Testis (tissue), 3 donors: ENCODE data around the gene SRPRA. TPM values are rescaled to one million over a fixed set of nuclear protein-coding genes. Genes with fewer than 3 reads are reported as not detected.

Source experiments
- DNase-seq: peaks from one replicate; pipeline ENCODE4 v3.0.0-alpha.2; 2019
- H3K27ac ChIP-seq, 2 donors: fragments of 200-600 bp; sonication (generic); one replicate each; pipeline ENCODE4 v1.5.1; 2019
- H3K27me3 ChIP-seq: fragments of 200-600 bp; sonication (generic); one replicate; pipeline ENCODE4 v1.5.1; 2019
- H3K36me3 ChIP-seq: fragments of 200-600 bp; sonication (generic); one replicate; pipeline ENCODE4 v1.5.1; 2017; ENCODE audit warnings: low read depth; ENCODE audit errors: missing control alignments
- H3K4me1 ChIP-seq: fragments of 200-600 bp; sonication (generic); one replicate; pipeline ENCODE4 v1.5.1; 2019
- H3K4me3 ChIP-seq, 2 donors: fragments of 200-600 bp; sonication (generic); one replicate each; pipeline ENCODE4 v1.5.1; 2017 to 2019
- H3K9me3 ChIP-seq: fragments of 200-600 bp; sonication (generic); one replicate; pipeline ENCODE4 v1.5.1; 2017
- CTCF ChIP-seq, 3 experiments: fragments of 450-650 bp in 2 of 3; fragments of 200-600 bp in 1 of 3; sonication (generic) in 1 of 3; IDR thresholded peaks; one replicate each; pipeline ENCODE4 v1.5.1; 2016 to 2019; ENCODE audit warnings: antibody characterized with exemption in 3 of 3, mild to moderate bottlenecking in 2 of 3, moderate library complexity in 1 of 3
- POLR2A ChIP-seq: fragments of 450-650 bp; IDR thresholded peaks from one replicate; pipeline ENCODE4 v1.6.1; 2017; ENCODE audit warnings: antibody characterized with exemption, mild to moderate bottlenecking, moderate library complexity
- WGBS, 2 donors: methylation state at CpG; one replicate each; pipeline ENCODE4 v1.1.5; 2018; 5-methylcytosine and 5-hydroxymethylcytosine counted together
- intact Hi-C: fragments of 100-400 bp; cut with DNase I; formaldehyde crosslinking; loops from one replicate; pipeline ENCODE4 v1.15.1; 2023; ENCODE audit warnings: low total_unique reads
- polyA plus RNA-seq: library from polyadenylated mRNA; stranded (reverse); fragments of 350-450 nt; fragmentation: Illumina TruSeq; extraction: RNeasy Lipid Tissue Mini Kit (QIAGEN cat#74804); gene quantifications from one replicate; pipeline ENCODE4 v1.2.3, GENCODE V29; 2014; ENCODE audit warnings: low read depth, low replicate concordance; ENCODE audit not compliant: insufficient read depth
- total RNA-seq, 2 donors: library from RNA; depleted of rRNA; stranded (reverse); fragments of >200 nt; gene quantifications; one replicate each; pipeline ENCODE4 v1.2.3, GENCODE V29; 2016

Gene SRPRA
- total and polyA plus RNA-seq, 3 donors from 2014 or later = 88.4 to 122 (median 105) TPM

DNA sequence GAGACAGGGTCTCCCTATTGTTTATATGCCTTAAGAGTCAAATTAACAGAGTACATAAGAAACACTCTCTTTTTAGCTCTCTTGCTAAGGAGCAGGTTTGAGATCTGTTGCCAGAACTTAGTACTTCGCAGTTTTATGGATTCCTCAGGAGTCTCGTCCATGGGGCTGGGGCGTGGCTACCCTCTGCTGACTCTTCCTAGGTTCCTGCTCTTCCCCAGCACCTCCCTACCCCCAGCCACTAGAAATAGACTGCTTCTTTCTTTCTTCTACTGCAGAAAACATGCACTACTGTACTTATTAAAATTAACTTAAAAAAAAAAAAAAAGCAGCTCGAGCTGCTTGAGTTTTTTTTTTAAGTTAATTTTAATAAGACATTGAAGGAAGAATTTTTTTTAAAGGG is 49.1 kb downstream of the SRPRA start:
- Histone ChIP-seq H3K27ac (no peak overlapping the region), H3K4me3 (no peak overlapping the region), H3K9me3 (no peaks in the 10 kb centered on the region), H3K36me3 (no peaks in the 10 kb centered on the region), H3K4me1 (peaks cover 21% of the 10 kb centered on the region), H3K27me3 (no peaks in the 10 kb centered on the region)
- no peak for DNase-seq
- intact Hi-C loops = no loop called here
- 60 to 61% methylated on average over 4 of the region's 4 CpGs for WGBS, 2 donors
- TF ChIP-seq POLR2A = no peak
- no peak for TF ChIP-seq CTCF (IDR thresholded peaks at IDR 0.05)

- peaks cover 30% of the 10 kb centered on the region for H3K4me1 ChIP-seq
- TF ChIP-seq POLR2A = no peak
- TF ChIP-seq CTCF (IDR thresholded peaks at IDR 0.05) = no peak
- DNase-seq = no peak
- no peaks in the 10 kb centered on the region for H3K9me3 ChIP-seq
- no peaks in the 10 kb centered on the region for H3K36me3 ChIP-seq
- intact Hi-C loops = no loop called here
- WGBS, 2 donors = 64 to 78% methylated on average over 1 of the region's 1 CpG
- no peaks in the 10 kb centered on the region for H3K27me3 ChIP-seq
- H3K27ac ChIP-seq = no peak overlapping the region
- no peak overlapping the region for H3K4me3 ChIP-seq
Observed at GRCh38 chr11:126217491-126217890, 51.2 kb downstream of the SRPRA start.

DNA sequence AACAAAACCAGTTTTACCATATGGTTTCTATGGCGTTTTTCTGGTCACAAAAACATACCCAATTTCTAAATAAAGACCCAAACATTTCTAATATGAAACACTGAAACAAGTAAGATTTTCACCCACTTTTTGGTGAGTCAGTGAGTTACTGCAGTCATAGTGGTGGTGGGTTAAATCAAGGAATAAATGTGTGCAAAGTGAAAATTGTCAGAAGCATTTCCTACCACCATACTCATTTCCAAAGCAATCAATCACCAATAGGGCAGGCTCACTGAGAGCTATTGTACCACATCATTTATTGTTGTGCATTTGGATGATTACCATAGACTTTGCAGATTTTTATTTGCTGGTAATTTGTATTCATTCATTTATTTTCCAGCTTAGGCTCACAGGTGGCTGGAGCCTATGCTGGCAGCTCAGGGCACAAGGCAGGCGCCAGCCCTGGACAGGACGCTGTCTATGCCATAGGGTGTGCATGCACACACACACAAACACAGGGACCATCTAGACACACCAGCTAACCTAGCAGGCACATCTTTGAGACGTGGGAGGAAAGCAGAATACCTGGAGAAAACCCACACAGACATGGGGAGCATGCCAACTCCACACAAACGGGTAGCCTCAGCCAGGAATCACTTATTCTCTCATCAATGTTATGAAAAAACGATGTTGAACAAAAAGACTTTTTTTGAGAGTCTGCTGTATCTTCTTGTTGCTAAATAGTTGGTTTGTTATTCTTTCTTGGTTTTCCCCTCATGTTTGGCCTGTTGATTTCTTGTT is 52.0 kb downstream of the SRPRA start:
- DNase-seq = no peak
- Histone ChIP-seq H3K4me1 (peaks cover 33% of the 10 kb centered on the region), H3K4me3 (no peak overlapping the region), H3K27ac (no peak overlapping the region), H3K9me3 (no peaks in the 10 kb centered on the region), H3K36me3 (no peaks in the 10 kb centered on the region), H3K27me3 (no peaks in the 10 kb centered on the region)
- intact Hi-C loops = no loop called here
- no peak for TF ChIP-seq POLR2A
- no peak for TF ChIP-seq CTCF (IDR thresholded peaks at IDR 0.05)
- 68 to 70% methylated on average over 6 of the region's 6 CpGs for WGBS, 2 donors

GRCh38 chr11:126214841-126215240 is 53.9 kb downstream of the SRPRA start:
- intact Hi-C loops = no loop called here

More at GRCh38 chr11:126214841-126215240, 53.9 kb downstream of the SRPRA start:
- no peak for TF ChIP-seq CTCF (IDR thresholded peaks at IDR 0.05)
- no peak for TF ChIP-seq POLR2A
- Histone ChIP-seq H3K4me1 (peaks cover 35% of the 10 kb centered on the region), H3K36me3 (no peaks in the 10 kb centered on the region), H3K9me3 (no peaks in the 10 kb centered on the region), H3K27me3 (no peaks in the 10 kb centered on the region), H3K4me3 (no peak overlapping the region), H3K27ac (peak overlapping the region; percentile 60 to 67)
- WGBS, 2 donors = 10 to 20% methylated on average over 6 of the region's 6 CpGs
- DNase-seq = peak; percentile 86
